ENCODE results near the gene UROC1. TPM values are rescaled to one million over a fixed set of nuclear protein-coding genes. Genes with fewer than 3 reads are reported as not detected.

UROC1 gene
- total and polyA plus RNA-seq, 8 donors, result 0.08 to 0.24 (median 0.13) TPM; not detected in 3

- H3K4me1 ChIP-seq, result no peaks in the 10 kb centered on the region
- H3K27me3 ChIP-seq, result no peaks in the 10 kb centered on the region
- H3K4me3 ChIP-seq, result no peak overlapping the region
- no peaks in the 10 kb centered on the region for H3K9me3 ChIP-seq
- ATAC-seq, result no peak
- no peak overlapping the region for H3K27ac ChIP-seq
- TF ChIP-seq, protein P1, sequence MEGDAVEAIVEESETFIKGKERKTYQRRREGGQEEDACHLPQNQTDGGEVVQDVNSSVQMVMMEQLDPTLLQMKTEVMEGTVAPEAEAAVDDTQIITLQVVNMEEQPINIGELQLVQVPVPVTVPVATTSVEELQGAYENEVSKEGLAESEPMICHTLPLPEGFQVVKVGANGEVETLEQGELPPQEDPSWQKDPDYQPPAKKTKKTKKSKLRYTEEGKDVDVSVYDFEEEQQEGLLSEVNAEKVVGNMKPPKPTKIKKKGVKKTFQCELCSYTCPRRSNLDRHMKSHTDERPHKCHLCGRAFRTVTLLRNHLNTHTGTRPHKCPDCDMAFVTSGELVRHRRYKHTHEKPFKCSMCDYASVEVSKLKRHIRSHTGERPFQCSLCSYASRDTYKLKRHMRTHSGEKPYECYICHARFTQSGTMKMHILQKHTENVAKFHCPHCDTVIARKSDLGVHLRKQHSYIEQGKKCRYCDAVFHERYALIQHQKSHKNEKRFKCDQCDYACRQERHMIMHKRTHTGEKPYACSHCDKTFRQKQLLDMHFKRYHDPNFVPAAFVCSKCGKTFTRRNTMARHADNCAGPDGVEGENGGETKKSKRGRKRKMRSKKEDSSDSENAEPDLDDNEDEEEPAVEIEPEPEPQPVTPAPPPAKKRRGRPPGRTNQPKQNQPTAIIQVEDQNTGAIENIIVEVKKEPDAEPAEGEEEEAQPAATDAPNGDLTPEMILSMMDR (IDR thresholded peaks at IDR 0.05), result no peak
- intact Hi-C loops (cut with DNase I), result no loop called here
- DNase-seq, result peak in 1 of 4 donors; percentile 50
- peaks cover 0 to 81% of the 10 kb centered on the region in 2 donors for H3K36me3 ChIP-seq
Measured at GRCh38 chr3:126435456-126436315, 81.9 kb downstream of the UROC1 start.

DNA sequence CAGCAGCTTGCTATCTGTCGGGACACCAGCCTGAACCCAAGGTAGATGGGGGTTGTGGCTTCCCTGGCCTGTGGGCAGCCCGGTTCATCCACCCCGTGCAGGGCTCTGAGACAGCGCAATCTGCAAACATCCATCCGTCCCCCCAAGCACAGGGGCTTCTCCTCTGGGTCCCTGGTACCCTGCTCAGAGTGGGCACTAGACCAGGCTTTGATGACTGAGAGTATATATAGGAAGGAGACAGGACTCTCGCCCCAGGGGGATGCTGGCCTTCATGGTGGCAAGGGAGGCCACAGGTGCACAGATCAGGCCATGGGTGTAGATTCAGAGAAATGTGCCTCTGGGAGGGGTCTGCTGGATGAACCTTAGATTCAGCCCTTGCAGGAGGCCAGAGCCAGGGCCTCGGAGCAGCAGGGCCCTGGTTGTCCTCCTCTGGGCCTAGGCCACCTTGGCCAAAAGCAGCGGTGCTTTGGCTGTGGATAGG is 82.6 kb downstream of the UROC1 start:
- no peak overlapping the region for H3K27ac ChIP-seq
- H3K4me3 ChIP-seq, result no peak overlapping the region
- H3K36me3 ChIP-seq, result peaks cover 0 to 75% of the 10 kb centered on the region in 2 donors
- H3K9me3 ChIP-seq, result no peaks in the 10 kb centered on the region
- peak in 1 of 4 donors; percentile 37 for DNase-seq
- TF ChIP-seq, protein P1 (IDR thresholded peaks at IDR 0.05), result no peak
- H3K27me3 ChIP-seq, result no peaks in the 10 kb centered on the region
- intact Hi-C loops (cut with DNase I), result no loop called here
- no peaks in the 10 kb centered on the region for H3K4me1 ChIP-seq
- no peak for ATAC-seq

DNA sequence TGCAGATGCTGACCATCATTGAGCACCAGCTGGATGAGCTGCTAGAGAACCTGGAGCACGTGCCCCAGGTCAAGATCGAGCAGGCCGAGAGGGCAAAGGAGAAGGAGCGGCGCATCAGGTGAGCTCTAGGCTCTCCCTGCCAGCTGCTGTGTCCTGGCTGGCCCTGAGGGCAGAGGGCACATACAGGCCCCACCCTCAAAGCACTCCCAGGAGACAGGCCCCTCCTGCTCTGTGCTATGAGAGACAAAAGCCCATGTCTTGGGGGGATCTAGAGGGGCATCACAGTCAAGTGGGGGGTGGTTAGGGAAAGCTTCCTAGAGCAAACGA is 83.3 kb downstream of the UROC1 start:
- intact Hi-C loops (cut with DNase I), result no loop called here
- H3K36me3 ChIP-seq, result peaks cover 0 to 67% of the 10 kb centered on the region in 2 donors
- H3K27ac ChIP-seq, result no peak overlapping the region
- no peaks in the 10 kb centered on the region for H3K9me3 ChIP-seq
- H3K27me3 ChIP-seq, result no peaks in the 10 kb centered on the region
- TF ChIP-seq, protein P1 (IDR thresholded peaks at IDR 0.05), result no peak
- H3K4me3 ChIP-seq, result no peak overlapping the region
- DNase-seq, result peak in 1 of 4 donors; percentile 49
- H3K4me1 ChIP-seq, result no peaks in the 10 kb centered on the region
- ATAC-seq, result no peak

GRCh38 chr3:126433496-126434263 is 83.9 kb downstream of the UROC1 start:
- Histone ChIP-seq H3K36me3 (peaks cover 0 to 62% of the 10 kb centered on the region in 2 donors), H3K4me3 (no peak overlapping the region), H3K4me1 (no peaks in the 10 kb centered on the region), H3K27ac (no peak overlapping the region), H3K27me3 (no peaks in the 10 kb centered on the region), H3K9me3 (peaks cover 0 to 1% of the 10 kb centered on the region in 2 donors)
- ATAC-seq, result no peak
- intact Hi-C loops (cut with DNase I), result no loop called here
- peak in 1 of 4 donors; percentile 61 for DNase-seq
- TF ChIP-seq, protein P1 (IDR thresholded peaks at IDR 0.05), result no peak

DNA sequence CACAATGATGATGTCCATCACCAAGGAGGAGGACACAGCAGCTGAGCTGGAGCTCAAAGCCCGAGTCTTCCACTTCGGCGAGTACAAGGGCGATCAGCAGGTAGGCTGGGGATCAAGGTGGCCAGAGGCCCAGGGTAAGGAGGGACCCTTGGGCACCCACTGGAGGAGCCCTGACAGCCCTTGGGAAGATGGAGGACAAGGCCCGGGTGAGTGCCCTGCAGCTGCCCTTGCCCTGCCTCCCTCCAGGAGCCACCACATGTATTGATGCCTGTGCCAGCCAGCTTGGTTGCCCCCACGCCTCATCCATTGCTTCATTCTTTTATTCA is 84.5 kb downstream of the UROC1 start:
- H3K4me3 ChIP-seq, result no peak overlapping the region

More for the DNA sequence above, 84.5 kb downstream of the UROC1 start:
- intact Hi-C loops (cut with DNase I), result no loop called here
- H3K4me1 ChIP-seq, result no peaks in the 10 kb centered on the region
- ATAC-seq (no peak), DNase-seq (peak in 1 of 4 donors; percentile 39)
- TF ChIP-seq, protein P1 (IDR thresholded peaks at IDR 0.05), result no peak
- no peaks in the 10 kb centered on the region for H3K27me3 ChIP-seq
- H3K36me3 ChIP-seq, result peaks cover 0 to 56% of the 10 kb centered on the region in 2 donors
- H3K27ac ChIP-seq, result no peak overlapping the region
- H3K9me3 ChIP-seq, result peaks cover 0 to 2% of the 10 kb centered on the region in 2 donors
